ENCODE measurements around the gene ENO3. TPM values are rescaled to one million over a fixed set of nuclear protein-coding genes. Genes with fewer than 3 reads are reported as not detected.
A peak's percentile ranks its signal among the peaks of the same experiment; 100 is the strongest.
"Not testable (repeated sequence)": the region's sequence is repeated elsewhere in the genome, so short reads cannot be mapped to it uniquely, and the experiment has no call there.

The ENO3 gene
- total and polyA plus RNA-seq, 5 donors = 198 to 695 (median 246) TPM

- Histone ChIP-seq H3K4me3 (ENCODE audit: low read length) (no peak overlapping the region), H3K9me3 (ENCODE audit: control insufficient read depth, low read length) (no peaks in the 10 kb centered on the region), H3K27me3 (ENCODE audit: control insufficient read depth, insufficient read depth) (no peaks in the 10 kb centered on the region), H3K4me1 (ENCODE audit: control insufficient read depth, insufficient read depth, low read length) (no peaks in the 10 kb centered on the region), H3K27ac (ENCODE audit: low read length) (no peak overlapping the region)
- ATAC-seq (no peak), DNase-seq (no peak)
- WGBS = 44% methylated on average over 8 of the region's 8 CpGs
- intact Hi-C loops (cut with DNase I) = no loop called here
Observed at GRCh38 chr17:4919511-4920047, 31.3 kb upstream of the ENO3 start.

- WGBS = 85% methylated on average over 10 of the region's 10 CpGs
- H3K9me3 ChIP-seq (ENCODE audit: control insufficient read depth, low read length) = no peaks in the 10 kb centered on the region
- intact Hi-C loops (cut with DNase I) = no loop called here
- H3K27me3 ChIP-seq (ENCODE audit: control insufficient read depth, insufficient read depth) = no peaks in the 10 kb centered on the region
- H3K4me1 ChIP-seq (ENCODE audit: control insufficient read depth, insufficient read depth, low read length) = no peaks in the 10 kb centered on the region
- DNase-seq (no peak), ATAC-seq (no peak)
- no peak overlapping the region for H3K27ac ChIP-seq (ENCODE audit: low read length)
- no peak overlapping the region for H3K4me3 ChIP-seq (ENCODE audit: low read length)
Observed at GRCh38 chr17:4920351-4921048, 30.4 kb upstream of the ENO3 start.

DNA sequence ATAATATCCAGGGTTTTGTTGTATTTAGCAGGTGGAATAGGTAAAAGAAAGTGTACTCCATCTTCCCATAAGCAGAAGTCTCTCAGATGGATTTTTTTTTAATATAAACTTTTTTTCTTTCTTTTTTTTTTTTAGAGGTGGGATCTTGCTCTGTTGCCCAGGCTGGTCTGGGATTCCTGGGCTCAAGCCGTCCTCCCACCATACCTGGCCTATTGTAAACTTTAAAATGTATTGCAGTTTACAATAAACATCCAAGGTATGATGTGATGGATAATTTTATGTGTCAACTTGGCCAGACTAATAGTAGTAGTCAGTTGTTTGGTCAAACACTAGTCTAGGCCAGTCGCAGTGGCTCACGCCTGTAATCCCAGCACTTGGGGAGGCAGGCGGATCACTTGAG, 29.6 kb upstream of the ENO3 start:
- Histone ChIP-seq H3K27me3 (ENCODE audit: control insufficient read depth, insufficient read depth) (no peaks in the 10 kb centered on the region), H3K4me1 (ENCODE audit: control insufficient read depth, insufficient read depth, low read length) (no peaks in the 10 kb centered on the region), H3K4me3 (ENCODE audit: low read length) (no peak overlapping the region), H3K9me3 (ENCODE audit: control insufficient read depth, low read length) (no peaks in the 10 kb centered on the region), H3K27ac (ENCODE audit: low read length) (no peak overlapping the region)
- no peak for DNase-seq
- intact Hi-C loops (cut with DNase I) = no loop called here
- no peak for ATAC-seq
- WGBS = 91% methylated on average over 4 of the region's 4 CpGs

DNA sequence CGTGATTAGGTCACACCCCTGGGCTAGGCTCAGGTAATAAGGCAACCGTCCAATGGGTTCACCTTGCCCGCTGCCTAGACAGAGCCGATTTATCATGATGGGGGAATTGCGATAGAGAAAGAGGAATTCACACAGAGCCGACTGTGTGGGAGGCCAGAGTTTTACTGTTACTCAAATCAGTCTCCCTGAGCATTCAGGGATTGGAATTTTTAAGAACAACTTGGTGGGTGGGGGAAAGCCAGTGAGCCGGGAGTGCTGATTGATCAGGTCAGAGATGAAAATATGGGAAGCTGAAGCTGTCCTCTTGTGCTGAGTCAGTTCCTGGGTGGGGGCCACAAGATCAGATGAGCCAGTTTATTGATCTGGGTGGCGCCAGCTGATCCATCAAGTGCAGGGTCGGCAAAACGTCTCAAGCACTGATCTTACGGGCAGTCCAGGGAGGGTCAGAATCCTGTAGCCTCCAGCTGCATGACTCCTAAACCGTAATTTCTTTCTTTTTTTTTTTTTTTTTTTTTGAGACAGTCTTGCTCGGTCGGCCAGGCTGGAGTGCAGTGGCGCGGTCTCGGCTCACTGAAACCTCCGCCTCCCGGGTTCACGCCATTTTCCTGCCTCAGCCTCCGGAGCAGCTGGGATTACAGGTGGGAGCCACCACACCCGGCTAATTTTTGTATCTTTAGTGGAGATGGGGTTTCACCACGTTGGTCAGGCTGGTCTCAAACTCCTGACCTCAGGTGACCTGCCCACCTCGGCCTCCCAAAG, 24.2 kb upstream of the ENO3 start:
- H3K9me3 ChIP-seq (ENCODE audit: control insufficient read depth, low read length); H3K27me3 ChIP-seq (ENCODE audit: control insufficient read depth, insufficient read depth); H3K4me1 ChIP-seq (ENCODE audit: control insufficient read depth, insufficient read depth, low read length); ATAC-seq; H3K4me3 ChIP-seq (ENCODE audit: low read length); DNase-seq; intact Hi-C loops (cut with DNase I); H3K27ac ChIP-seq (ENCODE audit: low read length): not testable (repeated sequence)
- WGBS = 83% methylated on average over 24 of the region's 24 CpGs

- Histone ChIP-seq H3K4me3 (ENCODE audit: low read length) (no peak overlapping the region), H3K27me3 (ENCODE audit: control insufficient read depth, insufficient read depth) (no peaks in the 10 kb centered on the region), H3K4me1 (ENCODE audit: control insufficient read depth, insufficient read depth, low read length) (peaks cover under 1% of the 10 kb centered on the region), H3K27ac (ENCODE audit: low read length) (no peak overlapping the region), H3K9me3 (ENCODE audit: control insufficient read depth, low read length) (no peaks in the 10 kb centered on the region)
- DNase-seq (no peak), ATAC-seq (no peak)
- intact Hi-C loops (cut with DNase I) = no loop called here
- WGBS = 97% methylated on average over 18 of the region's 18 CpGs
Observed at GRCh38 chr17:4928881-4929280, 22.0 kb upstream of the ENO3 start.

- Histone ChIP-seq H3K27ac (ENCODE audit: low read length) (no peak within 1 kb of the TSS), H3K4me1 (ENCODE audit: control insufficient read depth, insufficient read depth, low read length) (peaks cover 5% of the 10 kb centered on the region), H3K27me3 (ENCODE audit: control insufficient read depth, insufficient read depth) (no peaks in the 10 kb centered on the region), H3K9me3 (ENCODE audit: control insufficient read depth, low read length) (no peaks in the 10 kb centered on the region), H3K4me3 (ENCODE audit: low read length) (no peak within 1 kb of the TSS)
- intact Hi-C loops (cut with DNase I) = loop anchor here in 1 of 4 donors (10.0 kb wide), 1 partner anchor 53 kb away; the partner anchor contains the start of gene CAMTA2
- 54% methylated on average over 14 of the region's 14 CpGs for WGBS
- ATAC-seq (no peak), DNase-seq (no peak)
Observed at GRCh38 chr17:4931963-4932362, 19.0 kb upstream of the ENO3 start, which contains the start of gene GP1BA. TSS of gene GP1BA (plus strand) at chr17:4932277. CDS start at chr17:4932605, 328 bp downstream.

DNA sequence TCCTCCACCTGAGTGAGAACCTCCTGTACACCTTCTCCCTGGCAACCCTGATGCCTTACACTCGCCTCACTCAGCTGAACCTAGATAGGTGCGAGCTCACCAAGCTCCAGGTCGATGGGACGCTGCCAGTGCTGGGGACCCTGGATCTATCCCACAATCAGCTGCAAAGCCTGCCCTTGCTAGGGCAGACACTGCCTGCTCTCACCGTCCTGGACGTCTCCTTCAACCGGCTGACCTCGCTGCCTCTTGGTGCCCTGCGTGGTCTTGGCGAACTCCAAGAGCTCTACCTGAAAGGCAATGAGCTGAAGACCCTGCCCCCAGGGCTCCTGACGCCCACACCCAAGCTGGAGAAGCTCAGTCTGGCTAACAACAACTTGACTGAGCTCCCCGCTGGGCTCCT, 18.2 kb upstream of the ENO3 start:
- Histone ChIP-seq H3K4me1 (ENCODE audit: control insufficient read depth, insufficient read depth, low read length) (peaks cover 5% of the 10 kb centered on the region), H3K27ac (ENCODE audit: low read length) (no peak overlapping the region), H3K27me3 (ENCODE audit: control insufficient read depth, insufficient read depth) (no peaks in the 10 kb centered on the region), H3K4me3 (ENCODE audit: low read length) (no peak overlapping the region), H3K9me3 (ENCODE audit: control insufficient read depth, low read length) (no peaks in the 10 kb centered on the region)
- DNase-seq (no peak), ATAC-seq (no peak)
- intact Hi-C loops (cut with DNase I) = loop anchor here in 1 of 4 donors (10.0 kb wide), 1 partner anchor 52 kb away; the partner anchor contains the start of gene CAMTA2
- 95% methylated on average over 12 of the region's 12 CpGs for WGBS

- Histone ChIP-seq H3K27ac (ENCODE audit: low read length) (peak overlapping the region; percentile 66), H3K27me3 (ENCODE audit: control insufficient read depth, insufficient read depth) (no peaks in the 10 kb centered on the region), H3K4me3 (ENCODE audit: low read length) (no peak overlapping the region), H3K9me3 (ENCODE audit: control insufficient read depth, low read length) (no peaks in the 10 kb centered on the region), H3K4me1 (ENCODE audit: control insufficient read depth, insufficient read depth, low read length) (peaks cover 6% of the 10 kb centered on the region)
- intact Hi-C loops (cut with DNase I) = loop anchor here in 1 of 4 donors (10.0 kb wide), 1 partner anchor 51 kb away; the partner anchor contains the start of gene CAMTA2
- ATAC-seq (no peak), DNase-seq (no peak)
- WGBS = 80% methylated on average over 16 of the region's 16 CpGs
Observed at GRCh38 chr17:4933646-4934045, 17.3 kb upstream of the ENO3 start.

GRCh38 chr17:4934173-4934979, 16.5 kb upstream of the ENO3 start:
- Histone ChIP-seq H3K27ac (ENCODE audit: low read length) (peak overlapping the region; percentile 66), H3K27me3 (ENCODE audit: control insufficient read depth, insufficient read depth) (no peaks in the 10 kb centered on the region), H3K4me1 (ENCODE audit: control insufficient read depth, insufficient read depth, low read length) (peaks cover 9% of the 10 kb centered on the region), H3K9me3 (ENCODE audit: control insufficient read depth, low read length) (no peaks in the 10 kb centered on the region), H3K4me3 (ENCODE audit: low read length) (no peak overlapping the region)
- peak in 2 of 3 donors; percentile 67 to 79 for DNase-seq
- peak; percentile 28 to 38 for ATAC-seq
- WGBS = 17% methylated on average over 14 of the region's 14 CpGs
- intact Hi-C loops (cut with DNase I) = loop anchor here in 1 of 4 donors (10.0 kb wide), 1 partner anchor 50 kb away; the partner anchor contains the start of gene CAMTA2

DNA sequence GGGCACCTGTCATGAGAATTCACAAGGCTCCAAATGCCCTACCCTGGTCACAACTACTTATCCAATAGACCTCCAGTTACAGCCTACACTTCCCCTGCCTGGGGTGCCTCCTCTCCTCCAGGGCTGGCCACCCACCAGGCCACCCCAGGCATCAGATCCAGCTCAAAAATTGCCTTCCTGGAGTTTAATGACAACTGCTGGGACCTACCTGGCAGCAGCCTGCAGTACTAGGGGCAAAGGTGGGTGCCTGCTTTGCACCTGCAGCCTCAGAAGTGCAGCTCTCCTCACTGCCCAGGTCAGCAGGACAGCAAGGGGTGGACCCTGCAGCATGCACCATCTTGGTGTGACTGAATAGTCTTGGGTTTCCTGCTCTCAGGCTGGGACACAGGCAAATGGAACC, 15.3 kb upstream of the ENO3 start:
- H3K27ac ChIP-seq (ENCODE audit: low read length) = no peak overlapping the region
- no peaks in the 10 kb centered on the region for H3K9me3 ChIP-seq (ENCODE audit: control insufficient read depth, low read length)
- intact Hi-C loops (cut with DNase I) = loop anchor here in 1 of 4 donors (10.0 kb wide), 1 partner anchor 49 kb away; the partner anchor contains the start of gene CAMTA2
- no peak for ATAC-seq
- DNase-seq = no peak
- no peak overlapping the region for H3K4me3 ChIP-seq (ENCODE audit: low read length)
- H3K27me3 ChIP-seq (ENCODE audit: control insufficient read depth, insufficient read depth) = no peaks in the 10 kb centered on the region
- H3K4me1 ChIP-seq (ENCODE audit: control insufficient read depth, insufficient read depth, low read length) = peaks cover 9% of the 10 kb centered on the region

All from right cardiac atrium (tissue), 5 donors.